ENCODE data around the gene MAP3K7CL. TPM values are rescaled to one million over a fixed set of nuclear protein-coding genes. Genes with fewer than 3 reads are reported as not detected.

The MAP3K7CL gene, protein sequence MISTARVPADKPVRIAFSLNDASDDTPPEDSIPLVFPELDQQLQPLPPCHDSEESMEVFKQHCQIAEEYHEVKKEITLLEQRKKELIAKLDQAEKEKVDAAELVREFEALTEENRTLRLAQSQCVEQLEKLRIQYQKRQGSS
- 1 to 10 TPM; 9.3 to 9.5 TPM for total RNA-seq

- peaks cover 4% of the 10 kb centered on the region for H3K27me3 Mint-ChIP-seq
- no peaks in the 10 kb centered on the region for H3K9me3 Mint-ChIP-seq (ENCODE audit: low read depth)
- H3K36me3 Mint-ChIP-seq = peaks cover 1% of the 10 kb centered on the region
- CTCF ChIA-PET = no interaction called here
- H3K4me3 Mint-ChIP-seq = no peak within 1 kb of the TSS
- peaks cover 10% of the 10 kb centered on the region for H3K4me1 Mint-ChIP-seq
- no peak within 1 kb of the TSS for H3K27ac Mint-ChIP-seq
- ATAC-seq (no peak), DNase-seq (peak; percentile 43)
These were observed at the start of gene MAP3K7CL for GRCh38 chr21:29130270-29130969. Gene MAP3K7CL, plus strand, starts transcription at chr21:29130644. Its CDS starts 2,701 bp downstream, at chr21:29133345.

- peaks cover 37% of the 10 kb centered on the region for H3K4me1 Mint-ChIP-seq
- H3K4me3 Mint-ChIP-seq = no peak overlapping the region
These were observed 48.2 kb upstream of the MAP3K7CL start for GRCh38 chr21:29082046-29082815.

GRCh38 chr21:29083306-29083705 lies 47.1 kb upstream of the MAP3K7CL start:
- Mint-ChIP-seq H3K4me3 (no peak overlapping the region), H3K27me3 (peaks cover 3% of the 10 kb centered on the region), H3K27ac (no peak overlapping the region), H3K36me3 (peaks cover 7% of the 10 kb centered on the region), H3K9me3 (ENCODE audit: low read depth) (no peaks in the 10 kb centered on the region), H3K4me1 (peaks cover 37% of the 10 kb centered on the region)
- CTCF ChIA-PET = no interaction called here
- no peak for DNase-seq
- no peak for ATAC-seq

More at GRCh38 chr21:29082046-29082815, 48.2 kb upstream of the MAP3K7CL start:
- DNase-seq (no peak), ATAC-seq (no peak)
- CTCF ChIA-PET = interaction anchor here (0.8 kb wide), 1 partner anchor 8 kb away, joined by 4 read pairs; no protein-coding TSS in a partner anchor
- Mint-ChIP-seq H3K27ac (no peak overlapping the region), H3K27me3 (peaks cover 3% of the 10 kb centered on the region), H3K36me3 (peaks cover 7% of the 10 kb centered on the region), H3K9me3 (ENCODE audit: low read depth) (no peaks in the 10 kb centered on the region)

DNA sequence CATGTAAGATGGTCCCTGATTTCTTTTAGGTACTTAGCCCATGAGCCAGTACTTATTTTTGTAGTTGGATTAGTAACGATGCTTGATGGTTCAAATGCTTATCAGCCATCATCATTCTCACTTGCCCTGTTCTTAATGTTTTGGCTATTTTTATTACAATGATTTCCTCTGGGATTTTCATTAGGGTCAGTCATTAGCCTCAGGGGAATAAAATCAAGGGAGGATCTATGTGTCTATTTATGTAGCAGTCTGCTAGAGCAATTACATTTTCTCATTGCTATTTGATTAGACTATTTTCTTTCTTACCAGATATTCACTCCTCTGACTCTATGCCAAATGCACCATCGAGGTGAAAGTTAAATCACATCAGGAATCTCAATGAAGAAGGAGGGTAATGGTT lies 46.1 kb upstream of the MAP3K7CL start:
- H3K4me1 Mint-ChIP-seq = peaks cover 27% of the 10 kb centered on the region
- DNase-seq (no peak), ATAC-seq (no peak)
- H3K4me3 Mint-ChIP-seq = no peak overlapping the region
- no peaks in the 10 kb centered on the region for H3K9me3 Mint-ChIP-seq (ENCODE audit: low read depth)
- CTCF ChIA-PET = no interaction called here
- peaks cover 3% of the 10 kb centered on the region for H3K27me3 Mint-ChIP-seq
- H3K27ac Mint-ChIP-seq = no peak overlapping the region
- peaks cover 7% of the 10 kb centered on the region for H3K36me3 Mint-ChIP-seq

DNA sequence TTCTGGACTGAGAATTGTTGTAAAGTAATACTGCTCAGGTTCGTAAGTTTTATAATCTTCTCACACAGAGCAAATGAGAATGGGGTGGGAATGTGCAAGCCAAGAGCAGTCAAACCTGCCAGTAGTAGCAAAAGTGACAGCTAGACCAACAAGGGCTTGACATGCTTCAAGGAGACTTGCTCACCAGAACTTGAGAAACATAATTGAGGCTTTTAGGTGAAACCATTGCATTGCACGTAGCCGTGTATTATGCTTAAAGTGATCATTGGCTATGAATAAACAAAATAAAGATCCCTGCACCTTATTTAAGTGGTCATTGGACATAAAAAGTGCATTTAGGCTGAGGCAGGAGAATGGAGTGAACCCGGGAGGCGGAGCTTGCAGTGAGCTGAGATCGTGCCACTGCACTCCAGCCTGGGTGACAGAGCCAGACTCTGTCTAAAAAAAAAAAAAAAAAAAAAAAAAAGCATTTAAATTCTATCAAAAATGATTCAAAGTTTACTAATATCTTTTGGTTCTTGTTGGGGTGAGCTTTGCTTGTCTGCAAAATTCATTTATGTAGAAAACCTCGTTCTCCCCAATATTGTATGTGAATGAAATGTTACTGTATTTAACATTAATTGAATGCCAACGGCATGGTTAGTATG lies 45.2 kb upstream of the MAP3K7CL start:
- CTCF ChIA-PET = interaction anchor here (0.7 to 3.6 kb wide), 3 partner anchors 79 to 286 kb away, joined by 3 to 21 read pairs (median 3); no protein-coding TSS in a partner anchor
- no peak overlapping the region for H3K4me3 Mint-ChIP-seq

GRCh38 chr21:29091033-29091432 lies 39.4 kb upstream of the MAP3K7CL start:
- ATAC-seq (peak; percentile 31), DNase-seq (no peak)
- H3K9me3 Mint-ChIP-seq (ENCODE audit: low read depth) = no peaks in the 10 kb centered on the region
- H3K36me3 Mint-ChIP-seq = peaks cover 11% of the 10 kb centered on the region
- no peak overlapping the region for H3K4me3 Mint-ChIP-seq
- CTCF ChIA-PET = interaction anchor here (1.9 to 2.8 kb wide), 3 partner anchors 11 to 281 kb away, joined by 7 to 12 read pairs (median 8); no protein-coding TSS in a partner anchor
- no peaks in the 10 kb centered on the region for H3K27me3 Mint-ChIP-seq
- peaks cover 14% of the 10 kb centered on the region for H3K4me1 Mint-ChIP-seq
- H3K27ac Mint-ChIP-seq = no peak overlapping the region

More for the DNA sequence above, 45.2 kb upstream of the MAP3K7CL start:
- ATAC-seq (no peak), DNase-seq (no peak)
- Mint-ChIP-seq H3K36me3 (peaks cover 4% of the 10 kb centered on the region), H3K9me3 (ENCODE audit: low read depth) (no peaks in the 10 kb centered on the region), H3K27me3 (peaks cover 3% of the 10 kb centered on the region), H3K4me1 (peaks cover 22% of the 10 kb centered on the region), H3K27ac (no peak overlapping the region)

DNA sequence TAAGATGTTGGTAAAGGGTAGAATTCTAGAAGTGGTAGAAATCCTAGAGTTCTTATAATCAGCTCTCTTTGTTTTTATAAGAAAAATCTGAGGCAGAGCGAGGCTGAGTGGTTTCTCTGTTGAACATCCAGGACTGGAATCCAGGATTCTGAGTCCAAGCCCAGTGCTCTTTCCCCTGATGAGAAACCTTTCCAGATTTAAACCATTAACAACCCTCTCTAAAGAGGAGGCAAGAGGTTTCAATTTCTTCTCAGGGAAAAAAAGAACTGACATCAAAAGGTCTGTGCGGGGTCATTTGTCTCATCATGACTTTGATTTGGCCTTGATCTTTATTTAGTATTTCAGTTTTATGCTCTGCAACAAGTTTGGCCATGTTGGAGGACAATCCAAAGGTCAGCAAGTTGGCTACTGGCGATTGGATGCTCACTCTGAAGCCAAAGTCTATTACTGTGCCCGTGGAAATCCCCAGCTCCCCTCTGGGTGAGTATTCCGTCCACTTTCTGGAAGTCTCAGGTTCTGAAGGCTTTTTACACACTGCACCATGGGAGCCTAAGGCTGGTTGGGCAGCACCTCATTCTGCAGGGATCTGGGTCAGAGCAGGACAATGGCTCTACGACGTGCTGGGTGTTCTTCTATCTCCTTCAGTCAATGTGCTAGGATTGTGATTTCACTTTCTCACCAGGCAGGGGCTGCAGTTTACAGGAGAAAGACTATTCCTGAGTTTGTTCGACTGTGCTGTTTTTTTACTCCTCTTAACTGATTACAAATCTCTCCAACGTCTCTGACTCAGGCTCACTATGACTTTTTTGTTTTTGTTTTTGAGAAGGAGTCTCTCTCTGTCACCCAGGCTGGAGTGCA lies 38.1 kb upstream of the MAP3K7CL start:
- no peaks in the 10 kb centered on the region for H3K9me3 Mint-ChIP-seq (ENCODE audit: low read depth)
- no peak overlapping the region for H3K27ac Mint-ChIP-seq
- ATAC-seq (no peak), DNase-seq (no peak)
- peaks cover 9% of the 10 kb centered on the region for H3K36me3 Mint-ChIP-seq
- H3K27me3 Mint-ChIP-seq = no peaks in the 10 kb centered on the region
- no peak overlapping the region for H3K4me3 Mint-ChIP-seq
- peaks cover 14% of the 10 kb centered on the region for H3K4me1 Mint-ChIP-seq
- CTCF ChIA-PET = interaction anchor here (0.7 to 2.8 kb wide), 4 partner anchors 207 to 280 kb away, joined by 3 to 12 read pairs (median 6); partner anchors contain the start of gene BACH1

GRCh38 chr21:29096218-29097015 lies 34.0 kb upstream of the MAP3K7CL start:
- Mint-ChIP-seq H3K27ac (no peak overlapping the region), H3K4me3 (no peak overlapping the region), H3K36me3 (peaks cover 11% of the 10 kb centered on the region), H3K27me3 (peaks cover 2% of the 10 kb centered on the region), H3K4me1 (peaks cover 5% of the 10 kb centered on the region), H3K9me3 (ENCODE audit: low read depth) (no peaks in the 10 kb centered on the region)
- CTCF ChIA-PET = interaction anchor here (1.3 kb wide), 1 partner anchor 253 kb away, joined by 4 read pairs; no protein-coding TSS in a partner anchor
- ATAC-seq (no peak), DNase-seq (no peak)

GRCh38 chr21:29098156-29098555 lies 32.3 kb upstream of the MAP3K7CL start:
- ATAC-seq = no peak
- H3K4me1 Mint-ChIP-seq = peaks cover 4% of the 10 kb centered on the region
- H3K27me3 Mint-ChIP-seq = peaks cover 2% of the 10 kb centered on the region
- H3K4me3 Mint-ChIP-seq = no peak overlapping the region
- no peak overlapping the region for H3K27ac Mint-ChIP-seq
- no peak for DNase-seq
- peaks cover 12% of the 10 kb centered on the region for H3K36me3 Mint-ChIP-seq
- CTCF ChIA-PET = interaction anchor here (1.0 kb wide), 1 partner anchor 10 kb away, joined by 3 read pairs; no protein-coding TSS in a partner anchor
- no peaks in the 10 kb centered on the region for H3K9me3 Mint-ChIP-seq (ENCODE audit: low read depth)

DNA sequence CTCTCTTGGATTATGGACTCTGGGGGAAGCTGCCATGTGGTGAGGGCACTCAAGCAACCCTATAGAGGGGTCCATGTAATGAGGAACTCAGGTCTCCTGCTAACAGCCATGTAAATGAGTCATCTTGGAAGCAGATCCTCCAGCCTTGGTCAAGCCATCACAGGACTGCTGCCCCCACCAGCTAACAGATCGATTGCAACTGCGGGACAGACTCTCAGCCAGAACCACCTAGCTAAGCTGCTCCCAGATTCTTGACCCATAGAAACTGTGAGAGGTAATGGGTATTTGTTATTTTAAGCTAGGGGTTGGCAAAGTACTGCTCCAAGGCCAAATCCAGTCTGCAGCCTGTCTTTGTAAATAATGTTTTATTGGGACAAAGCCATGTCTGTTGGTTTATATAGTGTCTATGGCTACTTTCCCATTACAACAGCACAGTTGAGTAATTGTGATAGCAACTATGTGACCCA lies 27.6 kb upstream of the MAP3K7CL start:
- H3K27ac Mint-ChIP-seq = no peak overlapping the region
- ATAC-seq = no peak
- H3K4me3 Mint-ChIP-seq = no peak overlapping the region
- no peaks in the 10 kb centered on the region for H3K9me3 Mint-ChIP-seq (ENCODE audit: low read depth)
- H3K27me3 Mint-ChIP-seq = peaks cover 2% of the 10 kb centered on the region
- H3K36me3 Mint-ChIP-seq = peaks cover 11% of the 10 kb centered on the region
- CTCF ChIA-PET = no interaction called here
- H3K4me1 Mint-ChIP-seq = peaks cover 8% of the 10 kb centered on the region
- no peak for DNase-seq

DNA sequence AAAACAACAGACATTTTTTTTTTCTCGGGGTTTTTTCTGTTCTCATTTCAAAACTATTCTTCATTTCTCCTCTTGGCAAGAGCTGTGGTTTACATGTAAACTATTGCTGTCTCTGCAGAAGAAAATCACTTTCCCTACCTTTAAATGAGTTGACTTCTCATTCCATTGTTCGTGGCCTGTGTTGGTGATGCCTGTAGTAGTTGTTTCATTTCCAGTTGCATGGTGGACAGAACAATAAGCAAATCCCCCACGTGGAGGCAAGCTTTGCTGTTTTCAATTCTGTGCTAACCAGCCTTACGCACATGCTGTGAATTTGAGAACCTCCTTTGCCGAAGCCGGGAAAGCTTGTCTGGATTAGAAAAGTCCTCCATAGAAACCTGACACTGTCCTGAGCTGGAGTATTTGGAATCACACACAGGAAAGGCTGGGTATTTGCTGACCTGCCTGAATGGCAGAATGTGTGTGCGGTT lies 26.2 kb upstream of the MAP3K7CL start:
- H3K27ac Mint-ChIP-seq = no peak overlapping the region
- H3K4me1 Mint-ChIP-seq = peaks cover 10% of the 10 kb centered on the region
- DNase-seq = no peak
- ATAC-seq = no peak
- CTCF ChIA-PET = interaction anchor here (0.6 to 1.1 kb wide), 2 partner anchors 14 to 282 kb away, joined by 3 to 4 read pairs; no protein-coding TSS in a partner anchor
- peaks cover 11% of the 10 kb centered on the region for H3K36me3 Mint-ChIP-seq
- H3K27me3 Mint-ChIP-seq = no peaks in the 10 kb centered on the region
- H3K9me3 Mint-ChIP-seq (ENCODE audit: low read depth) = no peaks in the 10 kb centered on the region
- no peak overlapping the region for H3K4me3 Mint-ChIP-seq

All from activated CD8-positive, alpha-beta memory T cell treated with anti-CD3 and anti-CD28 coated beads, Interleukin-2, amount 10 ng/mL, durations not matched to agents 7 days and 5 days (primary cell).